GM19324 (cell line): Measurements from ENCODE around the gene FMN2.

Source experiments
- ATAC-seq: cut with Tn5 transposase; IDR thresholded peaks from one replicate; pipeline ENCODE4 v1.9.1; 2021; ENCODE audit warnings: mild to moderate bottlenecking, moderate library complexity; ENCODE audit not compliant: unreplicated experiment, low FRiP score

Gene FMN2

DNA sequence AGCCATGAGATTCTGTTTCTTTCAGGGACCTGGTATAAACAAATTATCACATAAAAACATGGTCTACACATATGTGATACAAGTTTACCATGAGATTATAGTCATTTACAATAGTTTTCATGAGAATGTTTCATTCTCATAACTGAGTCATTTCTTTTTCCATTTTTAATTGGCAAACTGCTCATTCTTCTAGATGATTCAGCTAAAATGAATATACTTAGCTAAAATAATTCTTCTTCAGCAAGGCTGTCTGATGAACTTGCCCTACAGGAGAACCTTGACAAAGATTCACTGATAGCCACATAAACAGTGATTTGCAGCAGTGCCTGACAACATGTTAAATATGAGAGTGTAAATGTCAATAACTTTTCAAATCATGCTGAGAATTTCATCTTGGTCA lies 253.2 kb downstream of the FMN2 start:
- no peak for ATAC-seq

GRCh38 chr1:240349695-240350094 lies 258.0 kb downstream of the FMN2 start:
- ATAC-seq, result no peak

DNA sequence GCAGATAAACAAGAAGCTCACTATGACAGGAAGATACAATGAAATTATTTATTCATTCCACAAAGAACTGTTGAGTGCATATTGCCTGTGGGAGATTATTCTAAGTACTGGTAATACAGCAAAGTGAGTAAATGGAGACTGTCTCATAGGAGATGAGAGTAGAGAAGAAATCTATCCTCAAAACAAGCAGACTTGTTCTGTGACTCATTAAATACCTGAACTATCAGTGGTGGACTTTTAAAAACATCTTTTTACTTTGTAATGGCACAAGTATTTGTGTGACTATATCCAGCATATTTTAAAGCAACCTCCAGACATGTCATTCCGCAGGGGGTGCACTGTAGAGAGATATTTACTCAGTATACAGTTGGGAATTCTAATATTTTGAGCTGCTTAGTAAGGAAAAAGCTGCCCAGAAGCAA lies 259.2 kb downstream of the FMN2 start:
- no peak for ATAC-seq

DNA sequence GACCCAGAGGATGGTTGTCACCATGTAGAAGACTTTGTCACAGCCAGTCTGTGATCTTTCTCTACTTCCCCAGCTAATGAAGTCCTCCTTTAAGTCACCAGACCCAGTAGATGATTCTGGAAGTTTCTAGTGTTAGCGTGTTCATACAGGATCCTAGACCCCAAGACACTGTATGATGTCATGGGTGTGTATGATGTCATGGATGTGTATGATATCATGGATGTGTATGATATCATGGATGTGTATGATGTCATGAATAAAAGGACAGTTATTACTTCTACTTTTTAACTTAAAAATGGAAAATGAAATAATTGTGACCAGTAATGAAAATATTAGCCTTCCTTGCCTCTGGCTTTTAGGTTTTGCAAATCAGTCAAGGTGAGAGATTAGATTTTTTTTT lies 260.0 kb downstream of the FMN2 start:
- no peak for ATAC-seq

- ATAC-seq, result no peak
Observed at GRCh38 chr1:240352769-240353168, 261.1 kb downstream of the FMN2 start.

GRCh38 chr1:240356568-240356967 lies 264.9 kb downstream of the FMN2 start:
- ATAC-seq, result no peak

DNA sequence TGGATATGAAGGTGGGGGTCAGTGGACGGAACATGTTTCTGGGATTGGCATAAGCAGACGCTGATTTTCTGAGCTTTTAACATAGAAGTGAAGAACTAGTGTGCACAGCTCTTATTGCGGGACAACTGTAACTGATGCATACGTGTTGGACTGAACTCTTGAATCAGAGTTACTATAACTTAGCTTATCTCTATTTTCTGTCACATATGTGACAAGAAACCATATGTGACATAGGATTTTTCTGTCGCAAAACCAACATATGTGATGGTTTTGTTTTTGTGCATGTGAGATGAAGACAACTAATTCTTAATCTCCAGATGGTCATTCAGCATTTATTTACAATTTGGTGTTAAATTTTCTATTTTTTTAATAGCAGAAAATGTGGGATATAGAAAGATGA lies 270.4 kb downstream of the FMN2 start:
- no peak for ATAC-seq

DNA sequence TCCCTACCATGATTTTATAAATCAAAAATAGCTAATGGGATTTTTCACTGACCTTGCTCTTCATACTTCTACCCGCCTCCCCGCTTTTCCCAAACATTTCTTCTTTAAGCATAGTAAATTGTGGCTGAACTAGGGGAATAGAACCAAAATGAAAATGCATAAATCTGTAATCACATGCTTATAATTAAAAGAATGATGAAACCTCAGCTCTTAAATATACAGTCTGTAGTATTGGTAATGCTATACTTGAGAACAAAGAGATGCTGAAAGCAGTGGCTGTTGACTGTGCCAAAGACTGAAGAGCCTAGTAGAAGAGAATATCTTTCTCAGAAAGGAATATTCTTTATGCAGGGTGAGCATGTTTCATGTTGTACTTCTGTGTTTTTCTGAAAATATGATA lies 271.1 kb downstream of the FMN2 start:
- ATAC-seq, result no peak

GRCh38 chr1:240363315-240363714 lies 271.6 kb downstream of the FMN2 start:
- ATAC-seq, result no peak

DNA sequence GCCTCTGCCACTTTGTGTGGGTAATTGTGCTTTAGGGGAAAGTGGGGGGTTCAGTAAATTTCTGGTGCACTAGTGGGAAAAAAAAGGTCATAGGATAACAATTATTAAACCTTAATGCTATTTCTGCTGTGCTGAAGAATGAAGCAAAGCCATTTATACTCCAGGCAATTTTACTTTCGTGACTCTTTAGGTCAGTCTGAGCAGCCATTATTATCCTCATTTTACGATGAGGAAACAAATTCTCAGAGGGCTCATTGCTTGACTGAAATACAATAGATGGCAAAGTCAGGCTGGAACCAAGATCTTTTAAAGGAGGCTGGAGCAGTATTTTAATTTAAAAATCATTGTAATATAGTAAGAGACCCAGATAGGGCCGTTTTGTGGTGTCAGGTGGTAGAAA lies 272.2 kb downstream of the FMN2 start:
- ATAC-seq, result no peak

GRCh38 chr1:240366636-240367035 lies 275.0 kb downstream of the FMN2 start:
- no peak for ATAC-seq

DNA sequence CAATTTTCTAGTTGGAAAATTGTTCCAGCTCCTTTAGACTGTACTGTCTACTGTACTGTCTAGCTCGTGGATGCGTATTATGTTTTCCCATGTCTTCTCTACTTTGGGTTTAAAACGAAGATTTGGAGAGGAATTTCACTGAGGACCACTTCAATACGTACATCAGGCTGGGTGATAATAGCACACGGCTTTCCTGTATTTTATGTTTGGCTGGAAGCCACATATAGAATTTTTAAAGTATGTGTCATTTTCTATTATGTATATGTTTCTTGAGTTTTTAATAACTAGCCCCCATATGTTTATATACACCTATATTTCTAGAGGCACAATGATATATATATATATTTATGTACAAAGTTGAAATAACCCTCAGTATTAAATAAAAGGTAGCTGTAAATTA lies 293.9 kb downstream of the FMN2 start:
- ATAC-seq, result no peak

DNA sequence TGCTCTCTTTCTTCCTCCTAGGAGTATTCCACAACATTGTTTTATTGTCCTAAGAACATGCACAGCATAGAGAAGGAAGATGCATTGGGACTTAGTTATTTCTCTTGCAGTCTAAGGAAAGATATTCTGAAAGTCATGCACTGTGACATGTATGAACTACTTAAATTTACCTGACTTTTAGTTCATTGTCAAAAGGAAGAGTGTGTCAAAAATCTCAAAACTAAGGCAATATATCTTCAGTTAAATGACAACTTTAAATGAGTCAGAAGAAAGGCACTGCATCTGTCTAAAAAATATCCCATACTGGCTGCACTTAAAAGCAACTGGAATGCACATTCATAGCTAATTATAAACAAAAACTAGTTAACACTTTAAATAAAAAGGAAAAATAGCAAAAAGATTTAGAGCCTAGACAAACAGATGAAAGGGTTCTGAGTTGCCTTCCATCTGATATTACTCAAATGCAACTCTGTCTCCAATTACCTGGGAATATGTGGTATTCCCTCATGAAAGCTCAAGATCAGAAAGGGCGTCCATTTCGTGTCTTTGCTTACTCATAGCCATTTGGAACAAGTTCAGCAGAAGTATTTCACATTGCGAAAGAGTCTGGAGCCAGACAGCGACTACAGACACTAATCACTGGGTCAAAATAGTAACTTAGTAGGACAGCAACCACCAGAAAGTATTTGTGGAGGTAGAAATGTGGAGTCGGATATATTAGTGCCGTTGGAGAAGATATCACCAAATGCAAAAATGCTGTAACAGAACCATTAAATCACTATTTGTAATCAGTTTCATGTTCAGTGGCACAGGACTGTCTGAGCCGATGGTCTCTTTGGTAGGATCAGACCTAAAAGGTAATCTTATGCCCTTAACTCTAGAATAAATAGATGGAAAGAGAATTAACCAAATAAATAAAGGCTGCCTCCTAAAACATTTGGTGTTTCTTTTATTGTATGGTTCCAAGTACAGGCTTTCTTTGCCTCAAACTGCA lies 294.6 kb downstream of the FMN2 start:
- no peak for ATAC-seq

- ATAC-seq, result no peak
Observed at GRCh38 chr1:240387051-240387450, 295.4 kb downstream of the FMN2 start.

DNA sequence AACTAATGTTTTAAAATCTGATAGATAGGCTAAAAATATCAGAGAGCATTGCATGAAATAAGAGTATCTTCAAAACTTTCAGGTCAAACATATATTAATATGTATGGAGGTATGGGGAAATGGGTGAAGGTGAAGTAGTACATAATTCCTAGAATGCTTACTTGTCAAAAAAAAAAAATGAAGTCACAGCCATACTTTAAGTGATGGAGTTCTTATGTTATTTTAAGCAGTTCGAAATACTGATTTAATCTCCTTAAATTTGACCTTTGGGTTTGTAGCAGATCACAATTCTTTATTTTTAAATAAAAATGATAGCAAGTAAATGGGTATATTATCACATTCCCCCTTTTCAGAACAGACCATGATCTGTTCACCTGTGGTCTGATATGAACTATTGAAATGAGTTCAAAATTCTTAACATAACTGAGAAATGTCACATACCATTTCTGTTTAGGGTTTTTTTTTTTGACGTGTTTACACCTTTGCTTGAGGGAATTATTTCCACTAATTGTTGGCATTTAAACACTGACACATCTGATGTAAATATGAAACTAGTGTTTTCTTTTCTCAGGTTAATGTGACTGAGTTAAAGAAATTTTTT lies 300.1 kb downstream of the FMN2 start:
- no peak for ATAC-seq

DNA sequence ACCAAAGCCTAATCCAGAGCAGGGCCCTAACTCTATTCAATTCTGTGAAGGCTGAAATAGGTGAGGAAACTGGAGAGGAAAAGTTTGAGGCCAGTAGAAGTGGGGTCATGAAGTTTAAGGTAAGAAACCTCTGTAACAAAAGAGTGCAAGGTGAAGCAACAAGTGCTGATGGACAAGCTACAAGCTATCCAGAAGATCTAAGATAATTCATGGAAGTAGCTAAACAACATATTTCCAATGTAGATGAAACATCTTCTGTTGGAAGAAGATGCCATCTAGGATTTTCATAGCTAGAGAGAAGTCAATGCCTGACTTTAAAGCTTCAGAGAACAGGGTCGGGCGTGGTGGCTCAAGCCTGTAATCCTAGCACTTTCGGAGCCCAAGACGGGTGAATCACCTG lies 302.7 kb downstream of the FMN2 start:
- no peak for ATAC-seq

DNA sequence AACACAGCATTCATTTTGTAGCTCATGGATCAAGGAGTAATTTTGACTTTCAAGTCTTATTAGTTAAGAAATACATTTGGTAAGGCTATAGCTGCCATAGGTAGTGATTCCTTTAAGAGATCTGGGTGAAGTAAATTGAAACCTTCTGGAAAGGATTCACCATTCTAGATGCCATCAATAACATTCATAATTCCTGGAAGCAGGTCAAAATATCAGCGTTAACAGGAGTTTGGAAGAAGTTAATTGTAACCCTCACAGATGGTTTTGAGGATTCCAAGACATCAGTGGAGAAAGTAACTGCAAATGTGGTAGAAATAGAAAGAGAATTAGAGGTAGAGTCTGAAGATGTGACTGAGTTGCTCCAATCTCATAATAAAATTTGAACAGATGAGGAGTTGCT lies 303.7 kb downstream of the FMN2 start:
- no peak for ATAC-seq

GRCh38 chr1:240399381-240399780 lies 307.7 kb downstream of the FMN2 start:
- no peak for ATAC-seq

DNA sequence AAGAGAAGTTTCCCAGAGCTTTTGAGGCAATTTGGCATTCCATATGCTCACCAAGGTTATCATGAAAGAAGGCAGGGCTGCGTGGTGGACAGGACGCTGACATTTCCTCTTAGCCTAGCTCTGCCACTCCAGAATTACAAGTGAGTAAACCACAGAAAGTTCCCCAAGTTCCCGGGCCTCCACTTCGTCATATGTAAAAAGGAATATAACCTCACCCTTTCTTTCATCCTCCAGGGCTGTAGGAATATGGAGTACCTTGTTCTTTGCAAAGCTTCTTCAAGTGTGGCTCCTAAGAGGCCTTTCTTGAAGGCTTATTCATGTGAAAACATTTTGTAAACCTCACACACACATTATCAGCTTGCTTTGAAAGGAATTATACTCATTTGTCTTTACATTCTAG lies 310.0 kb downstream of the FMN2 start:
- ATAC-seq, result no peak

DNA sequence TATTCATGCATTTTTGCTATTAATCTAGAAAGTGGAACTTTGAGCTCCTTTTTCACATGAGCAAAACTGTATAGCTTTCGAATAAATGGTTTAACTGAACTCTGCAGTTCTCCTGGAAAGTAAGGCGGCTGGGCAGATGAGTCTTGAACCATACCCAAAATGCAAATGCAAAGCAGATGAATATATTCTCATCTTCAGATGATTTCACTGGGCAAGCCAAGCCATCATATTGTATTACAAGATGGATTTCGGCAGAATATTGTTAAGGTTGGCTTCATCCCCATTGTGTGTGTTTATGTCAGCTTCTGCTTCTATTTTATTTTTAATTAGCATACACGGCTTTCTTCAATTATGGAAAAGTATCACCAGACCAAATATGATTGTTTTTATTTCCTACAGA lies 310.6 kb downstream of the FMN2 start:
- ATAC-seq, result no peak

- no peak for ATAC-seq
Observed at GRCh38 chr1:240404286-240404685, 312.6 kb downstream of the FMN2 start.

DNA sequence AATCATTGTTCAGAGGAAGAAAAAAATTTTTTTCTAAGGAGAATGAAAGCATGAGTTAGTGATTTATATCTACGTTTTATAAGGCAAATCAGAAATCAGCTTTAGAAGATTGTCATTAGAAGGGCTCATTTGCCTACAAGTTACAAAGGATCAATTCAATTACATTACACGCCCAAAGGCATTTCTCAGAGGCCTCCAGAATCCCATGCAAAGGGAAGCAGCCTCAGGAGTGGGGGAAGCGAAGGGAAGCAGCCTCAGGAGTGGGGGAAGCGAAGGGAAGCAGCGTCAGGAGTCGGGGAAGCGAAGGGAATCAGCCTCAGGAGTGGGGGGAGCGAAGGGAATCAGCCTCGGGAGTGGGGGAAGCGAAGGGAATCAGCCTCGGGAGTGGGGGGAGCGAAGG lies 314.1 kb downstream of the FMN2 start:
- ATAC-seq, result no peak
